ENCODE results near the gene MBNL2.

DNA sequence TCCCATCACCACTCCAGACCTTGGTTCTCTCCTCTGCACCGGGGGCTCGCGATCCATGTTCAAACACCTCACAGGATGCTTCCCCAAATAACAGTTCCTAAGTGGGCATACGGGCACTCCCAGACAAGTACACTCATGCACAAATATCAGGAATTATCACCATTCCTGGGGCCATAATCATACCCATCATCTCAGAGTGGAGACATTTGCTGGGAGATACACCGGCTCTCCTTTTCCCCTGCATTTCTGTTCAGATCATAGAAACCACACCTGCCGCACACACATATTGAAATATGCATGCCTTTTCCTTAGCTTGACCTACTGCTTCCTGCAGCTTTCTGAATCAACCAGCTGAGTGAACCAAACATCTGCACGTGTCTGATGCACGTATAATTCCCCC lies 33.9 kb upstream of the MBNL2 start:
- TF ChIP-seq POLR2A (IDR thresholded peaks at IDR 0.05) (no peak), POLR2AphosphoS5 (IDR thresholded peaks at IDR 0.05) (no peak), EP300 (IDR thresholded peaks at IDR 0.05) (no peak)
- TF ChIP-seq, protein P1, sequence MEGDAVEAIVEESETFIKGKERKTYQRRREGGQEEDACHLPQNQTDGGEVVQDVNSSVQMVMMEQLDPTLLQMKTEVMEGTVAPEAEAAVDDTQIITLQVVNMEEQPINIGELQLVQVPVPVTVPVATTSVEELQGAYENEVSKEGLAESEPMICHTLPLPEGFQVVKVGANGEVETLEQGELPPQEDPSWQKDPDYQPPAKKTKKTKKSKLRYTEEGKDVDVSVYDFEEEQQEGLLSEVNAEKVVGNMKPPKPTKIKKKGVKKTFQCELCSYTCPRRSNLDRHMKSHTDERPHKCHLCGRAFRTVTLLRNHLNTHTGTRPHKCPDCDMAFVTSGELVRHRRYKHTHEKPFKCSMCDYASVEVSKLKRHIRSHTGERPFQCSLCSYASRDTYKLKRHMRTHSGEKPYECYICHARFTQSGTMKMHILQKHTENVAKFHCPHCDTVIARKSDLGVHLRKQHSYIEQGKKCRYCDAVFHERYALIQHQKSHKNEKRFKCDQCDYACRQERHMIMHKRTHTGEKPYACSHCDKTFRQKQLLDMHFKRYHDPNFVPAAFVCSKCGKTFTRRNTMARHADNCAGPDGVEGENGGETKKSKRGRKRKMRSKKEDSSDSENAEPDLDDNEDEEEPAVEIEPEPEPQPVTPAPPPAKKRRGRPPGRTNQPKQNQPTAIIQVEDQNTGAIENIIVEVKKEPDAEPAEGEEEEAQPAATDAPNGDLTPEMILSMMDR (IDR thresholded peaks at IDR 0.05) = no peak
